SJCRH30 (cell line): ENCODE data around the gene MTURN. TPM values are rescaled to one million over a fixed set of nuclear protein-coding genes. Genes with fewer than 3 reads are reported as not detected.

ENCODE experiments used
- DNase-seq, 2 experiments: peaks; one replicate each; pipeline ENCODE4 v3.0.0-alpha.2; 2015 to 2020
- H3K27ac ChIP-seq: fragments of 250-450 bp; sonication (Bioruptor Pico); 2 replicates; pipeline ENCODE4 v1.5.1; 2020; ENCODE audit warnings: mild to moderate bottlenecking, moderate library complexity
- H3K27me3 ChIP-seq: fragments of 250-450 bp; sonication (Bioruptor Pico); 2 replicates; pipeline ENCODE4 v1.5.1; 2020; ENCODE audit warnings: mild to moderate bottlenecking, moderate library complexity
- H3K36me3 ChIP-seq: fragments of 250-450 bp; sonication (Bioruptor Pico); 2 replicates; pipeline ENCODE4 v1.5.1; 2020; ENCODE audit warnings: mild to moderate bottlenecking, moderate library complexity
- H3K4me1 ChIP-seq: fragments of 250-450 bp; sonication (Bioruptor Pico); 2 replicates; pipeline ENCODE4 v1.5.1; 2020; ENCODE audit warnings: mild to moderate bottlenecking, moderate library complexity
- H3K4me3 ChIP-seq: fragments of 250-450 bp; sonication (Bioruptor Pico); 2 replicates; pipeline ENCODE4 v1.5.1; 2020; ENCODE audit warnings: mild to moderate bottlenecking, moderate library complexity
- H3K9me3 ChIP-seq: fragments of 250-450 bp; sonication (Bioruptor Pico); replicated peaks from 2 replicates; pipeline ENCODE4 v1.5.1; 2020; ENCODE audit warnings: mild to moderate bottlenecking, moderate library complexity
- total RNA-seq: library from RNA; depleted of rRNA; stranded (reverse); fragments of >200 nt; shearing (Covaris generic); gene quantifications from 2 replicates; pipeline ENCODE4 v1.2.3, GENCODE V29; 2014

MTURN gene
- total RNA-seq, 1 experiment from 2014 or later = 27.6 TPM

- Histone ChIP-seq H3K4me1 (peaks cover 15% of the 10 kb centered on the region), H3K9me3 (no peaks in the 10 kb centered on the region), H3K27ac (no peak overlapping the region; the same call in 1 of the 2 replicates), H3K27me3 (no peaks in the 10 kb centered on the region), H3K4me3 (peak overlapping the region; percentile 45), H3K36me3 (no peaks in the 10 kb centered on the region)
- no peak for DNase-seq
These were observed 27.3 kb downstream of the MTURN start for GRCh38 chr7:30162133-30162532.

- no peaks in the 10 kb centered on the region for H3K27me3 ChIP-seq
- H3K4me1 ChIP-seq = peaks cover 15% of the 10 kb centered on the region
- H3K36me3 ChIP-seq = no peaks in the 10 kb centered on the region
- peak; percentile 71 to 84 for DNase-seq
- H3K9me3 ChIP-seq = no peaks in the 10 kb centered on the region
- peak overlapping the region; percentile 45 for H3K4me3 ChIP-seq
- peak overlapping the region; percentile 69 for H3K27ac ChIP-seq
These were observed 27.9 kb downstream of the MTURN start for GRCh38 chr7:30162622-30163124.

- Histone ChIP-seq H3K27me3 (no peaks in the 10 kb centered on the region), H3K4me1 (peaks cover 17% of the 10 kb centered on the region), H3K27ac (peak overlapping the region; percentile 69), H3K36me3 (no peaks in the 10 kb centered on the region), H3K9me3 (no peaks in the 10 kb centered on the region), H3K4me3 (peak overlapping the region; percentile 45)
- DNase-seq = peak; percentile 72 to 77
These were observed 28.6 kb downstream of the MTURN start for GRCh38 chr7:30163231-30163894.

GRCh38 chr7:30164567-30164966 lies 29.8 kb downstream of the MTURN start:
- DNase-seq = peak; percentile 61 to 92
- Histone ChIP-seq H3K4me1 (peaks cover 27% of the 10 kb centered on the region), H3K4me3 (no peak overlapping the region), H3K9me3 (no peaks in the 10 kb centered on the region), H3K36me3 (no peaks in the 10 kb centered on the region), H3K27me3 (no peaks in the 10 kb centered on the region), H3K27ac (no peak overlapping the region)

- H3K9me3 ChIP-seq = no peaks in the 10 kb centered on the region
- no peak for DNase-seq
- no peaks in the 10 kb centered on the region for H3K27me3 ChIP-seq
- no peak overlapping the region for H3K4me3 ChIP-seq
- peaks cover 38% of the 10 kb centered on the region for H3K4me1 ChIP-seq
- H3K27ac ChIP-seq = no peak overlapping the region
- no peaks in the 10 kb centered on the region for H3K36me3 ChIP-seq
These were observed 30.8 kb downstream of the MTURN start for GRCh38 chr7:30165590-30165989.

- H3K27ac ChIP-seq = no peak overlapping the region
- peaks cover 45% of the 10 kb centered on the region for H3K4me1 ChIP-seq
- no peak overlapping the region for H3K4me3 ChIP-seq
- DNase-seq = no peak
- no peaks in the 10 kb centered on the region for H3K36me3 ChIP-seq
- H3K27me3 ChIP-seq = no peaks in the 10 kb centered on the region
- H3K9me3 ChIP-seq = no peaks in the 10 kb centered on the region
These were observed 31.5 kb downstream of the MTURN start for GRCh38 chr7:30166155-30166840.

GRCh38 chr7:30166841-30167235 lies 32.1 kb downstream of the MTURN start:
- Histone ChIP-seq H3K4me1 (peaks cover 50% of the 10 kb centered on the region), H3K36me3 (no peaks in the 10 kb centered on the region), H3K27me3 (no peaks in the 10 kb centered on the region), H3K4me3 (no peak overlapping the region), H3K27ac (no peak overlapping the region), H3K9me3 (no peaks in the 10 kb centered on the region)
- no peak for DNase-seq

GRCh38 chr7:30167901-30168300 lies 33.1 kb downstream of the MTURN start:
- no peaks in the 10 kb centered on the region for H3K27me3 ChIP-seq
- no peaks in the 10 kb centered on the region for H3K36me3 ChIP-seq
- no peak for DNase-seq
- H3K4me3 ChIP-seq = no peak overlapping the region
- no peaks in the 10 kb centered on the region for H3K9me3 ChIP-seq
- H3K27ac ChIP-seq = no peak overlapping the region
- H3K4me1 ChIP-seq = peaks cover 57% of the 10 kb centered on the region

GRCh38 chr7:30168835-30169573 lies 34.2 kb downstream of the MTURN start:
- Histone ChIP-seq H3K27ac (peak overlapping the region; percentile 73), H3K4me3 (peak overlapping the region; percentile 21), H3K9me3 (no peaks in the 10 kb centered on the region), H3K27me3 (no peaks in the 10 kb centered on the region), H3K36me3 (no peaks in the 10 kb centered on the region), H3K4me1 (peaks cover 61% of the 10 kb centered on the region)
- peak; percentile 84 to 90 for DNase-seq

GRCh38 chr7:30169579-30169978 lies 34.8 kb downstream of the MTURN start:
- Histone ChIP-seq H3K9me3 (no peaks in the 10 kb centered on the region), H3K27ac (peak overlapping the region; percentile 73), H3K36me3 (no peaks in the 10 kb centered on the region), H3K4me1 (peaks cover 63% of the 10 kb centered on the region), H3K4me3 (peak overlapping the region; percentile 21), H3K27me3 (no peaks in the 10 kb centered on the region)
- DNase-seq = no peak

GRCh38 chr7:30170476-30171205 lies 35.9 kb downstream of the MTURN start:
- no peak for DNase-seq
- Histone ChIP-seq H3K27ac (no peak overlapping the region; the same call in 1 of the 2 replicates), H3K4me1 (peaks cover 70% of the 10 kb centered on the region)

GRCh38 chr7:30171766-30172447 lies 37.1 kb downstream of the MTURN start:
- Histone ChIP-seq H3K27me3 (no peaks in the 10 kb centered on the region), H3K27ac (peak overlapping the region; percentile 97), H3K4me1 (peaks cover 83% of the 10 kb centered on the region), H3K4me3 (peak overlapping the region; percentile 30), H3K9me3 (no peaks in the 10 kb centered on the region), H3K36me3 (no peaks in the 10 kb centered on the region)
- peak; percentile 86 to 93 for DNase-seq

More at GRCh38 chr7:30170476-30171205, 35.9 kb downstream of the MTURN start:
- no peak overlapping the region for H3K4me3 ChIP-seq
- H3K36me3 ChIP-seq = no peaks in the 10 kb centered on the region
- H3K9me3 ChIP-seq = no peaks in the 10 kb centered on the region
- H3K27me3 ChIP-seq = no peaks in the 10 kb centered on the region

- Histone ChIP-seq H3K36me3 (no peaks in the 10 kb centered on the region), H3K27me3 (no peaks in the 10 kb centered on the region), H3K9me3 (no peaks in the 10 kb centered on the region), H3K27ac (peak overlapping the region; percentile 97), H3K4me3 (peak overlapping the region; percentile 30), H3K4me1 (peaks cover 88% of the 10 kb centered on the region)
- peak; percentile 55 to 77 for DNase-seq
These were observed 37.7 kb downstream of the MTURN start for GRCh38 chr7:30172451-30172850.
